HG02973 (cell line): Measurements from ENCODE around the gene SCAMP3.
"Not testable (repeated sequence)": the region's sequence is repeated elsewhere in the genome, so short reads cannot be mapped to it uniquely, and the experiment has no call there.

ENCODE experiments used
- ATAC-seq: cut with Tn5 transposase; IDR thresholded peaks from one replicate; pipeline ENCODE4 v1.9.1; 2021; ENCODE audit warnings: moderate library complexity; ENCODE audit not compliant: unreplicated experiment

SCAMP3 gene

GRCh38 chr1:155255243-155256007 lies 6.7 kb downstream of the SCAMP3 start, which contains the start of gene ENTREP3:
Gene ENTREP3 (minus strand): TSS chr1:155255483. CDS start chr1:155254877, 606 bp downstream.
- ATAC-seq = no peak

- no peak for ATAC-seq
Observed at GRCh38 chr1:155254714-155255242, 7.4 kb downstream of the SCAMP3 start.

- no peak for ATAC-seq
Observed at GRCh38 chr1:155254228-155254713, 7.9 kb downstream of the SCAMP3 start.

DNA sequence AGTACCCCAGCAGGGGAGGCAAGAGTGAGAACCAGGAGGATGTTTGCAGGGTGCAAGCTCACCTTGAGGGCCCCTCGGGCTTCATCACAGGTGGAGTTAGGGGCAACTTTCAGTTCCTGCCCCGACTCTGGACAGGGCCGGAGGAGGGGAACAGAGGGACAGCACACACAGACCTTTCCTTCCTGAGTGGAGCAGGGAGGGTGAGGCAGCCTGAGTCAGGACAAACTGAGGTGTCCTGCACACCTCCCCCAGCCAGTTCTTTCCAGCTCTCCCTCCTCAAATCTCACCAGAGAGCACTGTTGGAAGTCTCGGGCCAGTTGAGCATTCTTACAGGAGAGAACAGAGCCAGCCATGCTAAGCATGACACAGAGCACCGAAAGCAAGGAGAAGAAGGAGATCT lies 8.4 kb downstream of the SCAMP3 start:
- ATAC-seq = no peak

DNA sequence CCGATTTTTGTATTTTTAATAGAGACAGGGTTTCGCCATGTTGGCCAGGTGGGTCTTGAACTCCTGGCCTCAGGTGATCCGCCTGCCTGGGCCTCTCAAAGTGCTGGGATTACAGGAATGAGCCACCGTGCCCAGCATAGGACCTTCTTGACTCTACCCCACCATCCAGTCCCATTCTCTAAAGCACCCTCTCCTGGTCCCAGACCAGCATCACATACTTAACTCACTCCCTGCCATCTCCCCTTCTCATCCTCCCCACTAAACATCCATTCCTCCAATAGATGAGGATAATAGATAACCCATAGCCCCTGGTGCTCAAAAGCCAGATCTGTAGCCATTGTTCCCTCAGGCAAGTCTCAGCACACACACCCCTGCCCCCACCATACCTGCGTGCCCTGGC lies 9.0 kb downstream of the SCAMP3 start:
- ATAC-seq = no peak

- ATAC-seq = no peak
Observed at GRCh38 chr1:155251566-155251965, 10.6 kb downstream of the SCAMP3 start.

DNA sequence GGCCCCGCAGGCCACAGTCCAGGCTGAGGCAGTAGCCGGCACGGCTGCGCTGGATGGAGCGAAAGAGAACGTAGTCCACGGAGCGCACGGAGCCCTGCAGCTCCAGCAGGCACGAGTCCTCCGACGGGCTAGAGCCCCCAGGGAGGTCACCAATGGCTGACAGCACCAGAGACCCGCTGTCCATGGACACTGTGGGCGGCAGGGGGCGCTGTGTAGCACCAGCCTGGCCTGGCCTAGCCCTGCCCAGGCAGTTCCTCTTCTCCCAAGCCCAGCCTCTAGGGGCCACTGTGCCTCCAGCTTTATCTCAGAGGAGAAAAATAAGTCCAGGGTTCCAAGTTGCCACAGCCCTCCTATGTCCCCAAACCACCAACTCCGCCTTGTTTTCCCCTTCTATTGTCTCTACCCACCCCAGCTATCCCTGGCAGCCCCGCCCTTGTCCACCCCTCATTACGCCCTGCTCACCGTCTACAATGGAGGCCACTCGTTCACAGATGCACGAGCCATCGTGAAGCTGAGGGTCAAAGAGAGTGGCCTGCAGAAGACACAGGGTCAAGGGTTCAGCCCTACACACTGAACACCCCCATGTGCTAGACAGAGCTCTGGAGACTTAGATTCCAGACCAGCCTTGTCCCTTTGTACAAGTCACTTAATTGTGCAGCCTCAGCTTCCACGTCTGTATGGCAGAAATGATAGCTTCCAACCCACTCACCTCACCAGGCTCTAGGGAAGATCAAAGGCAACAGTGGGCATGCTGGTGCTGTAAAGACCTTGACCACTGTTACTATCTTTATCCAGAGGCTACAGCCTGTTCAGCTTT lies 11.3 kb downstream of the SCAMP3 start:
- ATAC-seq = peak; percentile 77

- ATAC-seq = no peak
Observed at GRCh38 chr1:155250246-155250632, 11.9 kb downstream of the SCAMP3 start.

DNA sequence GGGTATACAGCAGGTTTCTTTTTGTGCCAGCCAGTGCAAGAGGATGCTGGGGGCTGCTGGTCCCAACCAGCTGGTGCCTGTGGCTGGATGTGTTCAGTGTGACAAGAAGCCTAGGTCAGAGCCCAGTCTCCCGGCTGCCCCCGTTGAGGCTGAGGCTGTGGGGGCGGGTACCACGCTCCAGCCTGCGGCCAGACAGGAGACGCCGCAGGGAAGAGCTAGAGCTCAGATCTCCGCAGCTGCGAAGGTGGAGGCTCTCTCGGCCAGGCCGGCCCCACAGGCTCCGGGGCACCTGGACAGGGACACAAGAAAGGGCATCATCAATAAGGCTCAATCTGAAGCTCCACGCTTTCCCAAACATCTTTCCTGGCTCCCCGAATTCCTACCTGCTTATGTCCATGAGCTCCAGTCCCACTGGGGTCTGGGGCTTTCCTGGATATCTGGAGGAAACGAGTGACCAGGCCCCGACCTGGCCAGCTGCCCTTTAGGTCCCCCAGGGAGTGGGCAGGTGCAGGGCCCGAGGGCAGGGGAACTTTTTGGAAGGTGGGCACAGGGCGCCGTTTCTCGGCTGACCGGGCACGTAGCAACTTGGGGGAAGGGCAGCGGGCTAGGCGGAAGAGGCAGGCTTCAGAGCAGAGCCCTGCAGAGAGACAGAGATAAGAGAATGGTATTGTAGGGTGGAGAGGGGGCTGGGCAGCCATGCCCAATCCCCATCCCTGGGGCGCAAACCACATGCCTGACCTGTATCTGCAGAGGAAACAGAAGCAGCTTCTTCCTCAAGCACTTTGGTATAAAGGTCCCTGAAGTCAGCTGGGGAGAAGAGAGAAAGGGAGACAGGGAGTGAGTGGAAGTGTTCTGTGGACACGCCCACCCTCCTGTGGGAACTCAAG lies 14.2 kb downstream of the SCAMP3 start:
- no peak for ATAC-seq

- not testable (repeated sequence) for ATAC-seq
Observed at GRCh38 chr1:155246796-155247195, 15.4 kb downstream of the SCAMP3 start.

GRCh38 chr1:155245163-155245524 lies 17.0 kb downstream of the SCAMP3 start:
- ATAC-seq = no peak

DNA sequence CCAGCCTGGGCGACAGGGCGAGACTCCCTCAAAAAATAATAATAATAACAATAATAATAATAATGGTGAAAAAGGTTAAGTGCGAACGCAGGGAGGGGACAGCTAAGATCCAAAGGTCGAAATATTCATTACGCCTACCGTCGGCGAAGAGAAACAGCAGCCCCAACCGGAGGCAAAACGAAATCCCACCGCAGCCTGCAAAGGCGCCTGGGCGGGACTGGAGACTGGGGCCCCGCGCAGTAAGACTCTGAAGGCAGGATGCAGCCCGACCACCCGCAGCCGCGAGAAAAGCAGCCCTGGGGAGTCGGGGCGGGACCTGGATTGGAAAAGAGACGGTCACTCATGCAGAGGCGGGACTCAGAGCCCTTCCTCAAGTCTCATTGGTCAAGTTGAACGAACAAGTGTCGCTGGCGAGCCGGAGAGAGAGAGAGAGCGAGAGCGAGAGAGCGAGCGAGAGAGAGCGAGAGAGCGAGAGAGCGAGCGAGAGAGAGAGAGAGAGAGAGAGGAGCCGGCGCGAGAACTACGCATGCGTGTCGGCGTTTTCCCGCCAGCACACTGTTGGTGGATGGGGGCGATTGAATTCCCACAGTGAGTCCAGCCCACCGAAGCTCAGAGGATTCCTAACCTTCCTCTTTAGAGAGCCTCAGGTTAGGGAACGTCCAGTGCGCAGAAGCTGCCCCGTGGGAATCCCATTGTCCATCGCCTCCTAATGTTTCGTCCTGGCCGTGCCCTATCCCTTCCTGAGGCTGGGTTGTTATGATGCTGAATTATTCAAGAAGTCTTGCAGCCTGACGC lies 17.6 kb downstream of the SCAMP3 start:
- peak; percentile 82 for ATAC-seq

- no peak for ATAC-seq
Observed at GRCh38 chr1:155242805-155243358, 19.3 kb downstream of the SCAMP3 start.

DNA sequence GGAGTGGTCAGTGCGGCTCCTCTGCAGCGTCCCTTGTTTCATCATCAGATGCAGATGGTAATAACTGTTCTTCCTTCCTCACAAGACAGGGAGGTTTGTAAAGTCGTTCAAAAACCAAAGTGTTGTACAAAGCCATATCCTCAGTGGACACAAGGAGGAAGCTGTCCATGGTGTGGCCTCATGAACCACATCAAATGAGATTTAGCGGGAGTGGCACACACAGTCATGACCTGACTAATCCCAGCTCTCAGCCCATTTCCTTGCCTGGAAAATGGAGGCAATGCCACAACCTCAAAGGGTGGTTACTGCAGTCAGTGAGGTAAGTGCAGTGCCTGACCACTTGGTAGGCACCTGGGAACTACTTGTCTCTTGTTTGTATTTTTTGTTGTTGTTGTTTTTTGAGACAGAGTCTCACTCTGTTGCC lies 20.3 kb downstream of the SCAMP3 start:
- ATAC-seq = no peak

DNA sequence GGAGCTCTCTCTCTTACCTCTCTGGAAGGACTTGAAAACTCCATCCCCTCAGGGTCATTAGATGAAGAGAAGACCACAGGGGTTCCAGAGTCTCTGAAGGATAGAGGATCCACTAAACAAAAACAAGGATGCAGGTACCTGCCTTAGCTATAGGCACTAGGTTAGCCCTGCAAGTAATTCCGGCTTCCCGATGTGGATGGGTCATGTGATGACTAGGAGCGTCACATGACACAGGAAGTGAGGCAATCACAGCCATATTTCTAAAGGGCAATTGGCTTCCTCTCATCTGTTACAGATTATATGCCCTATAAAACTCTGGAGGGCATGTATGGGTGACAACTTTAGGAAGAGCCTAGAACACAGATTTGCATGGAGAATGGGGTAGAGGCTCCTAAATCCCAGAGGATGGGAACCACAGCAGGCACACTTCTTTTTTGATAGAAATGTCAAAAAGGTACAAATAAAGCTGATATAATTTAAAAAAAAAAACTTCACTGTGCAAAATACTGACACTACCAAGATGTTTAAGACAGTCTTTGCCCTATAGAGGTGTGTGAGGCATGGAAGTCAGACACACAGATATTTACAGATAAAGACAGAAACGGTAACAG lies 21.0 kb downstream of the SCAMP3 start:
- ATAC-seq = no peak

GRCh38 chr1:155236451-155236850 lies 25.7 kb downstream of the SCAMP3 start:
- ATAC-seq = no peak

- ATAC-seq = not testable (repeated sequence)
Observed at GRCh38 chr1:155235375-155235774, 26.8 kb downstream of the SCAMP3 start.

- ATAC-seq = not testable (repeated sequence)
Observed at GRCh38 chr1:155233502-155233901, 28.7 kb downstream of the SCAMP3 start.
